Activated T-helper 17 cell treated with anti-CD3 and anti-CD28 coated beads, Interleukin-2, amount 50 U/mL, for 72 hours (primary cell): Measurements from ENCODE around the gene LYZL1. TPM values are rescaled to one million over a fixed set of nuclear protein-coding genes. Genes with fewer than 3 reads are reported as not detected.
"Not testable (repeated sequence)": the region's sequence is repeated elsewhere in the genome, so short reads cannot be mapped to it uniquely, and the experiment has no call there.

Source experiments
- ATAC-seq: fragments of 150-1000 bp; cut with Tn5 transposase; replicated peaks from 2 replicates; pipeline ENCODE4 v1.10.0; 2021; ENCODE audit warnings: mild to moderate bottlenecking, moderate library complexity
- H3K27ac Mint-ChIP-seq: one replicate; pipeline ENCODE4 v1.8.0; 2022; ENCODE audit warnings: mixed read lengths
- H3K27me3 Mint-ChIP-seq: one replicate; pipeline ENCODE4 v1.8.0; 2022; ENCODE audit warnings: mixed read lengths
- H3K36me3 Mint-ChIP-seq: one replicate; pipeline ENCODE4 v1.8.0; 2022; ENCODE audit warnings: low read depth, mild to moderate bottlenecking, mixed read lengths
- H3K4me1 Mint-ChIP-seq: one replicate; pipeline ENCODE4 v1.8.0; 2022; ENCODE audit warnings: mixed read lengths
- H3K4me3 Mint-ChIP-seq: one replicate; pipeline ENCODE4 v1.8.0; 2022; ENCODE audit warnings: mild to moderate bottlenecking, mixed read lengths
- H3K9me3 Mint-ChIP-seq: one replicate; pipeline ENCODE4 v1.8.0; 2022; ENCODE audit warnings: mixed read lengths
- total RNA-seq, 2 donors: library from RNA; stranded (reverse); gene quantifications; one replicate each; pipeline ENCODE4 v1.2.3, GENCODE V29; 2022

The LYZL1 gene
- total RNA-seq, 2 donors from 2014 or later = not detected

- H3K4me1 Mint-ChIP-seq, H3K36me3 Mint-ChIP-seq, H3K4me3 Mint-ChIP-seq, H3K9me3 Mint-ChIP-seq, ATAC-seq, H3K27ac Mint-ChIP-seq: not testable (repeated sequence)
- peaks cover 28% of the 10 kb centered on the region for H3K27me3 Mint-ChIP-seq
Measured at GRCh38 chr10:29308142-29308541, 19.3 kb downstream of the LYZL1 start.

GRCh38 chr10:29309465-29309864, 20.6 kb downstream of the LYZL1 start:
- no peaks in the 10 kb centered on the region for H3K4me1 Mint-ChIP-seq
- H3K4me3 Mint-ChIP-seq = no peak overlapping the region

DNA sequence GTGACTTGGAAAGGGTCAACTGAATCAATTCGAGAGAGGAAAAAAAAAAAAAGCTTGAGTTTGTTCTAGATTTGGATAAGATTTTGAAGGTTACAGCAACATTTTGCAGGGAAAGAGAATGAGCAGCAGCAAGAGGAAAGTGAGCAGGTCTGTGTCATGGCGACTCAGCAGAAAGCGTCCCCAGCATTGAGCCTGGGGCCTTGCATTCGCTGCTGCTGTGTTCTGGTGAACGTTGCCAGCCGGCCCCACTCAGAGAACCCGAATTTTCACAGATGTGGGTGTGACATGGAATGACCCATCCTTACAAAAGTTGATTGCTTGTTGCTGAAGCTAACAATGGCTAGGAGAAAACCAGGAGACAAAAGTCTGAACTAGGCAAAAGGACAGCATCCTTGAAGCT, 21.6 kb downstream of the LYZL1 start:
- H3K4me1 Mint-ChIP-seq, H3K36me3 Mint-ChIP-seq, ATAC-seq, H3K27ac Mint-ChIP-seq, H3K9me3 Mint-ChIP-seq, H3K4me3 Mint-ChIP-seq: not testable (repeated sequence)
- H3K27me3 Mint-ChIP-seq = peaks cover 14% of the 10 kb centered on the region

More at GRCh38 chr10:29309465-29309864, 20.6 kb downstream of the LYZL1 start:
- Mint-ChIP-seq H3K27ac (no peak overlapping the region), H3K36me3 (no peaks in the 10 kb centered on the region), H3K27me3 (peaks cover 23% of the 10 kb centered on the region), H3K9me3 (no peaks in the 10 kb centered on the region)
- no peak for ATAC-seq

DNA sequence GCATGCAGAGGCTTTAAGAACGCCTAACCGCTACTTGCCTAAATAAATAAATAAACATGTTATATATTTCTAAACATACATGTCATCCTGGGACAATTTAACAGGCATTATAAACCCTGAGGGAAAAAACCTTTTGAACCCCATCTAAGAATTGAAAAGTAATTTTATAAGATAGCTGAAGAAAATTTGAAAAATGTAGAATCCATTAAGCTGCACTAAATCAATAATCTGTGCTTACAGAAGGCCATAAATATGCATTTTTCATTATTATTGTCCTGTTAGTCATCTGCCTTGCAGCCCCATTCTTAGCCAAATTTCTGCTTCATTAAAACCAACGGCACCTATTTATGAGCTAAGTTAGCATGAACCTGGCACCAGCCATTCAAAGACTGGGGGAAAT, 24.2 kb downstream of the LYZL1 start:
- Mint-ChIP-seq H3K36me3 (no peaks in the 10 kb centered on the region), H3K27ac (no peak overlapping the region), H3K4me1 (peaks cover 2% of the 10 kb centered on the region), H3K4me3 (no peak overlapping the region), H3K27me3 (peaks cover 19% of the 10 kb centered on the region), H3K9me3 (no peaks in the 10 kb centered on the region)
- no peak for ATAC-seq

- Mint-ChIP-seq H3K4me1 (peaks cover 5% of the 10 kb centered on the region), H3K9me3 (no peaks in the 10 kb centered on the region), H3K36me3 (no peaks in the 10 kb centered on the region), H3K27me3 (peaks cover 28% of the 10 kb centered on the region), H3K4me3 (no peak overlapping the region), H3K27ac (no peak overlapping the region)
- ATAC-seq = no peak
Measured at GRCh38 chr10:29314726-29315125, 25.9 kb downstream of the LYZL1 start.

DNA sequence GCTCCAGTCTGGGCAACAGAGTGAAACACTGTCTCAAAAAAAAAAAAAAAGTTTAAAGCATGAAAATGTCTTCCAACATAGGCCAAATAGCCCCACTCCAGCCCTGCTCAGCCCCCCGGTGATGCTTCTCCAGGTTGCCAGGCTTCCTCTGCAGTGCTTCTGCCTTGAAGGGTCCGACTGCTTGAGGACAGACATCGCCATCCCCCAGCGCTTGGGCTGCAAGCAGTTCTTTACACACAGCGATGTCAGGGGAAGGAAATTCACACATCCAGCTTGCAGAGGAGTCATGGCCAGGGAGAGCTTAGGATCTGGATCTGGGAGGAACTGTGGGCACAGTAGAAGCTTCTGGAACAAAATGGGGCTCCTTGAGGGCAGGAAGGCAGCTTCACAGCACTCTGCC, 26.9 kb downstream of the LYZL1 start:
- Mint-ChIP-seq H3K9me3 (no peaks in the 10 kb centered on the region), H3K27ac (no peak overlapping the region), H3K4me1 (peaks cover 5% of the 10 kb centered on the region), H3K36me3 (no peaks in the 10 kb centered on the region), H3K27me3 (peaks cover 23% of the 10 kb centered on the region), H3K4me3 (no peak overlapping the region)
- ATAC-seq = no peak

- no peak for ATAC-seq
- Mint-ChIP-seq H3K27ac (no peak overlapping the region), H3K4me1 (peaks cover 5% of the 10 kb centered on the region), H3K4me3 (no peak overlapping the region), H3K9me3 (no peaks in the 10 kb centered on the region), H3K36me3 (no peaks in the 10 kb centered on the region), H3K27me3 (peaks cover 25% of the 10 kb centered on the region)
Measured at GRCh38 chr10:29316308-29317026, 27.6 kb downstream of the LYZL1 start.

GRCh38 chr10:29317027-29317420, 28.2 kb downstream of the LYZL1 start:
- no peaks in the 10 kb centered on the region for H3K36me3 Mint-ChIP-seq
- no peak overlapping the region for H3K27ac Mint-ChIP-seq
- no peak overlapping the region for H3K4me3 Mint-ChIP-seq
- no peak for ATAC-seq
- H3K27me3 Mint-ChIP-seq = peaks cover 29% of the 10 kb centered on the region
- H3K9me3 Mint-ChIP-seq = no peaks in the 10 kb centered on the region
- peaks cover 5% of the 10 kb centered on the region for H3K4me1 Mint-ChIP-seq

GRCh38 chr10:29317423-29318021, 28.7 kb downstream of the LYZL1 start:
- no peaks in the 10 kb centered on the region for H3K9me3 Mint-ChIP-seq

DNA sequence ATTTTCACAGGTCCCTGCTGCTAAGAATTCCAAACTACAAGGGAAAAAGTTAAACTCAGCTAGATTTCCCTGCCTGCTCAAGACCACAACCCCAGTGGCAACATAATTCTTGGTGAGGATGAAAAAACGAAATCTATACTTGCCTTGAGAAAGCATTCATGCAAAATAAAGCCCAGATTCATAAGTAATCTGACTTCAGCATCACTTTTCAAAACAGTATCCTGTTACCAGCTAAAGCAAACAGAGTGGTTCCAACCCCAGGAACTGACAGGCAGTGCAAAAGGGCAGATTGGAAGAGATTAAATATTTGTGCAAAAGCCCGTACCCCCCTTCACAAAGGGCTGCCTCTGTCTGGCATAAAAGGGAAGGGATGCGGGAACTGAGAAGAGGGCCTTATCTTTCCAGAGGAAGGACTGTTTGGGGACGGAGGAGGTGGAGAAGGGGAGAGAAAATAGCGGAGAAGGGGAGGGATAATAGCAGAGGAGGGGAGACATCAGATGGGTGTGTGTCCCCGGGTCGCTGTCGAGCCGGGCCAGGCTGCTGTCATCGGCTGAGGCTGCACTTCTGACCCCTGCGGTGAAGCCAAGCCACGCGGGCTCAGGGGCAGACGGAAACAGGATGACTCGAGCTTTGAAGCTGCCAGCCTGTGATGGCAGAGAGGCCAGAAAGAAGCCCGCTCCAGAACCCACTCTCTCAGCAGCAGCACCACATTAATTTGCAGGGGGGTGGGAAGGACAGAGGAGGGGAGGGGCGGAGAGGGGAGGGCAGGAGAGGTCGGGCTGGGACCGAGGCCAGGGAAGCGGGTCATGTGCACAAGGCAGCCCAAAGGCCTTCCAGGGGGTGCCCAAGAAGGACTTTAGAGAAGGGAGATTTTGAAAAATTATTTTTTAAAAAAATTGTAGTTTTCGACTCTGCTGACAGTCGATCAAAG, 29.5 kb downstream of the LYZL1 start:
- not testable (repeated sequence) for H3K9me3 Mint-ChIP-seq, H3K4me1 Mint-ChIP-seq, H3K27ac Mint-ChIP-seq, H3K36me3 Mint-ChIP-seq
- peak; percentile 11 for ATAC-seq
- Mint-ChIP-seq H3K27me3 (peaks cover 33% of the 10 kb centered on the region), H3K4me3 (peak overlapping the region; percentile 14)

More at GRCh38 chr10:29317423-29318021, 28.7 kb downstream of the LYZL1 start:
- Mint-ChIP-seq H3K36me3 (no peaks in the 10 kb centered on the region), H3K27ac (no peak overlapping the region), H3K4me3 (no peak overlapping the region), H3K27me3 (peaks cover 29% of the 10 kb centered on the region), H3K4me1 (peaks cover 5% of the 10 kb centered on the region)
- ATAC-seq = no peak

DNA sequence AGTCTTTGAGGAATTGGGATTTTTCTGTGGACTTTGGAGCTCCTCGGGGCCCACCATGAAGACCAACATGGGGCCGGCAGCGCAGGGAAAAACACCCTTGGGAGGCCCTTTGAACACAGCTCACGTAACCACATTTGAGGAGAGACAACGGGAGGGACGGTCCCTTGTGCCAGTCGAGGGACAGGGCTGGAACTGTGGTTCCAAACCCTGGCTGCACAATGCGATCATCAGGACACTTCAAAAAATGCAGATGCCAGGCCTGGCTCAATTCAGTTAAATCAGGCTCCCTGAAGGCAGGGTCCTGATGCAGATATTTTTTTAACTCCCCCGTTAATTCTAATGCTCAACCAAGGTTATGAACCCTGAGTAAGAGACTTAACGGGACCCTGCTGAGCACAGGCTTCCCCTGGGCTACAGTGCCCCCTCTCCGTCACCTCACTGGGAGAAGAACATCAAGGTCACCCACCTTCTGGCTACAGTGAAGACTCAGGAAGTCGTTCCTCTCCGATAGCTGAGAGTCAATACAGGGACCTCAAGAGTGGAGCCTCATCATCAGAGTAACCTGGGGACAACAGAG, 30.4 kb downstream of the LYZL1 start:
- no peak overlapping the region for H3K27ac Mint-ChIP-seq

GRCh38 chr10:29320680-29321121, 31.8 kb downstream of the LYZL1 start:
- not testable (repeated sequence) for H3K9me3 Mint-ChIP-seq

More for the DNA sequence above, 30.4 kb downstream of the LYZL1 start:
- no peak overlapping the region for H3K4me3 Mint-ChIP-seq
- H3K27me3 Mint-ChIP-seq = peaks cover 29% of the 10 kb centered on the region
- peaks cover 5% of the 10 kb centered on the region for H3K4me1 Mint-ChIP-seq
- H3K36me3 Mint-ChIP-seq = no peaks in the 10 kb centered on the region
- no peaks in the 10 kb centered on the region for H3K9me3 Mint-ChIP-seq
- ATAC-seq = no peak

GRCh38 chr10:29321656-29322055, 32.8 kb downstream of the LYZL1 start:
- no peaks in the 10 kb centered on the region for H3K9me3 Mint-ChIP-seq
- H3K4me1 Mint-ChIP-seq = peaks cover 5% of the 10 kb centered on the region
- H3K36me3 Mint-ChIP-seq = no peaks in the 10 kb centered on the region
- H3K4me3 Mint-ChIP-seq = no peak overlapping the region
- H3K27ac Mint-ChIP-seq = no peak overlapping the region
- ATAC-seq = no peak
- peaks cover 28% of the 10 kb centered on the region for H3K27me3 Mint-ChIP-seq

More at GRCh38 chr10:29320680-29321121, 31.8 kb downstream of the LYZL1 start:
- H3K27me3 Mint-ChIP-seq = peaks cover 33% of the 10 kb centered on the region
- H3K36me3 Mint-ChIP-seq, H3K27ac Mint-ChIP-seq, H3K4me1 Mint-ChIP-seq, ATAC-seq, H3K4me3 Mint-ChIP-seq: not testable (repeated sequence)

DNA sequence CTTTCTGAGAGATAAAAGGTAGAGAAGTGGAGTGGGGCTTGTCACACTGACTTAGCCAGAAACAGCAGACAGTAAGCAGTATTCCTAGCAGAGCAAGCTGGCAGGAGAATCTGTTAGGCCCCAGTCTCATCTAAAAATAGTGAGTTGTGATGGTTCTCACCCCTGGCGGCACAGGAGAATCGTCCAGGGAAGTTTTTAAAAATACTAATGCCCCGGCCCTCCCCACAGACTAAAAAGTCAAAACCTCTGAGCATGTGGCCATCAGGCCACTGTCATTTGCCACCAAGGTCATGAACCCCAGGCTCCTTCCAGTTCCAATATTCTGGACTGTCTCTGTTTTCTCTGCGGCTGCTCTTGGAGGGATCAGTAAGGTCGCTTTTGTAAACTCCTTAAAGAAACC, 34.0 kb downstream of the LYZL1 start:
- H3K4me3 Mint-ChIP-seq = no peak overlapping the region
- no peak for ATAC-seq
- peaks cover 5% of the 10 kb centered on the region for H3K4me1 Mint-ChIP-seq
- H3K27ac Mint-ChIP-seq = no peak overlapping the region
- peaks cover 31% of the 10 kb centered on the region for H3K27me3 Mint-ChIP-seq
- H3K9me3 Mint-ChIP-seq = no peaks in the 10 kb centered on the region
- H3K36me3 Mint-ChIP-seq = no peaks in the 10 kb centered on the region
